GM18951 (cell line): Measurements from ENCODE around the gene IL4I1.
A peak's percentile ranks its signal among the peaks of the same experiment; 100 is the strongest.

Source experiments
- POLR2A ChIP-seq: IDR thresholded peaks from 4 replicates; pipeline ENCODE4 v1.6.1; 2011; ENCODE audit warnings: mild to moderate bottlenecking; ENCODE audit not compliant: insufficient read length, insufficient read depth; ENCODE audit errors: extremely low read depth
- in situ Hi-C: fragments of 300-500 bp; cut with MboI; formaldehyde crosslinking; loops from one replicate; pipeline ENCODE4 v1.12.0; 2022; ENCODE audit warnings: low sequenced_read_pairs, mixed read lengths, inconsistent platforms; ENCODE audit not compliant: unreplicated experiment

Gene IL4I1

DNA sequence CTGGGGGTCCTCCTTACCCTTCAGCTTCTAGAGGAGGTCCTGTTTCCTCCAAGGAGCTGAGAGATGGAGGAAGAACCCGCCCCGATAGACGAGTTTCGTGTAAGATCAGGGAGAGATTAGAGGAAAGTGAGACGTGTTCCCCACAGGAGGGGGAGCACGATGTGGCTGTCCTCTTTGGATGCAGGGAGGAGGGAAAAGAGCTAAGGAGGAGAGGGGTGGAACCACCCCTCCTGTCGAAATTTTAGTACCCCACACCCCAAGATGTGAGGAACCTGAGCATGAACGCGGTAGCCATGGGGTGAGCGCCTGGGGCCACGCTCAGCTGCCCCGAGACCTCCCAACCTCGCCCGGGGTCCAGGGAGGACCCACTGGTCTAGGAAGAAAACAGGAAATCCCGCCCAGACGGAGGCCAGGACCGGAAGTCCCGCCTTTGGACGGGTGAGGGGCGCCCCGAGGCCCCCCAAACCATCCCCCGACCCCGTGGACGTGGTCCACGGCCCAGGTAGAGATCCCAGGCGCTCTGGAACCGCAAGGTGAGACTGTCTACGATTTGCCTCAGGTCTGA lies 20.7 kb downstream of the IL4I1 start:
- TF ChIP-seq POLR2A, result peak; percentile 52
- in situ Hi-C loops, result no loop called here

DNA sequence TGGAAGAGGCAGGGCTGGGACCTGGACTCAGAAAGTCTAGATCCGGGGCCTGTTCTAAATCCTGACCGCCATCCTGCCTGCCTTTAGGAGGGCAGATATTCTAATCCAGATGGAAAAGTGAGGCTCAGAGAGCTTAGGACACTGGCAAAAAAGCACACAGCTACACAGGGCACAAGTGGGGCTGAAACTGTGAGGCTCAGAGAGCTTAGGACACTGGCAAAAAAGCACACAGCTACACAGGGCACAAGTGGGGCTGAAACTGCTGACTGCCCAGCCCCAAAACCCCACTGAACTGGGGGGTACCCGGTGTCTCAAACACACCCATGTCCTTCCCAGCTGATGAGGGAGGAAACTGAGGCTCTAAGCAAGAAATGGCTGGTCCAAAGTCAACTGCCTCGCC lies 21.5 kb downstream of the IL4I1 start:
- in situ Hi-C loops, result no loop called here

GRCh38 chr19:49874503-49875157 lies 22.1 kb downstream of the IL4I1 start:
- in situ Hi-C loops, result no loop called here
- no peak for TF ChIP-seq POLR2A

More for the DNA sequence above, 21.5 kb downstream of the IL4I1 start:
- TF ChIP-seq POLR2A, result no peak

- in situ Hi-C loops, result no loop called here
- TF ChIP-seq POLR2A, result no peak
Measured at GRCh38 chr19:49873834-49874233, 22.9 kb downstream of the IL4I1 start.

GRCh38 chr19:49873129-49873521 lies 23.6 kb downstream of the IL4I1 start:
- no peak for TF ChIP-seq POLR2A
- in situ Hi-C loops, result no loop called here

DNA sequence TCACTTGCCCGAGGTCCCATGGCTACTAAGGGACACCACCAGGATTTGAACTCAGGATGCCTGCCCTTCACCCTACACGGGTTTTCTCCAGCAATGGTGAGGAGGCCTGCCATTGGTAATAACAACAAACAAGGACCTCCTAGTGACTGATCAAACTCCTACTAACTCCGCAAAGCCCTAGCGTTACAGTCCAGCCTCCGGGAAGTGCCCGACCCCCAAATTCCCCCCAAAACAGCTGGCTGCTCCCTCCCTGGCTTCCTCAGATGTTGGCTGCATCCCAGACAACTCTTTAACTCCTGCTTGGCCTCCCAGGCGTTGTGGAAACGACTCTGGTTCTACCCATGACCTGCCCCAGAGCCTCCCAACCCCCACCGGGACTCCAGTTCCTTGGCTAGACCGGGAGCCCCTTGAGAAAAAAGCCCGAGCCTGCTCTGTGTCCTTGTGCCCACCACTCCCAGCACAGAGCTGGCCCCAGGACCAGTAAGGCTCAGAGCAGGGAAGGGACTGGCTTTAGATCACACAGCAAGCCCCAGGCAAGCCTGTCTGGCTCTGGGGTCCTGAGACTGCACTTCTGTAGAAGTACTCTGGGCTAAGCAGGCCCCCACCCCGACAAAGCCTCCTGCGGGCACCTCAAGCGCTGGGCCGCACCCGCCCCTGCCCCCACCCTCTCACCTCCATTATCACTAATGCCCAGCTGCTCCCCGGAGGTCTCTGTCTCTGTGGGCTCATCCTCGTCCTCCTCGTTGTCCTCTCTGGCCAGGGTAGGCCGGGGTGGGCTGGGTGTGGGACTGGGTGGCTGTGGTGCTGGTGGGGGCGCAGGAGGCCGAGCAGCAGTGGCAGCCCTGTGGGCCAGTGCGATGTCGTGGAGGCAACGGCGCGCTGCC lies 24.2 kb downstream of the IL4I1 start:
- TF ChIP-seq POLR2A, result no peak
- in situ Hi-C loops, result no loop called here

GRCh38 chr19:49871349-49871985 lies 25.2 kb downstream of the IL4I1 start:
- in situ Hi-C loops, result no loop called here
- no peak for TF ChIP-seq POLR2A

DNA sequence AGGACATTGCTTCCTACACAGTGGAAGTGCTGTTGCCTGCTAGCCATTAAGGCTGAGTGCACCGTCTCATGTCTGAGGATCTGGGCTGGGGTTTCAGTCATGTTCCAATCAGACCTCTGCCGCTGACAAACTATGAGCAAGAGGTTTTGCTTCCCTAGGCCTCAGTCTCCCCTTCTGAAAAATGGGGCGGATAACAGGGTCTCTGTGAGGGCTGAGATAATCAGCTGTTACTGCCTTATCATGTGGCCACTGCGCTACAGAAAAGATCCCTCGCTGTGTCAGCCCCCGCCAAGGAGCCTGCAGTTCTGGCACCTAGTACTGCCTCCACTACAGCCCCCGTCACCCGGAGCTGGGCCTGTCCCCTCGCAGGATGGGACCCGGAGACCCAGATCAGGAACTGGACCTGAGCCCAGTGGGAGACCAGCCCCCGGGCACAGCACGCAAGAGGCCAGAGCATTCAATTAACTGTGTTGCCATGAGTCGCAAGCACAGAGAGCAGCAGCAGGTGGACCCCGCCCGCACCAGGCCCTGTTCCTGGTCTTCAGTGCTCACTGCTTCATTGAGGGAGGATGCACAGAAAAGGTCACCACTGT lies 26.3 kb downstream of the IL4I1 start:
- no peak for TF ChIP-seq POLR2A
- in situ Hi-C loops, result no loop called here

GRCh38 chr19:49869484-49870308 lies 27.0 kb downstream of the IL4I1 start:
- in situ Hi-C loops, result no loop called here
- peak; percentile 72 for TF ChIP-seq POLR2A

DNA sequence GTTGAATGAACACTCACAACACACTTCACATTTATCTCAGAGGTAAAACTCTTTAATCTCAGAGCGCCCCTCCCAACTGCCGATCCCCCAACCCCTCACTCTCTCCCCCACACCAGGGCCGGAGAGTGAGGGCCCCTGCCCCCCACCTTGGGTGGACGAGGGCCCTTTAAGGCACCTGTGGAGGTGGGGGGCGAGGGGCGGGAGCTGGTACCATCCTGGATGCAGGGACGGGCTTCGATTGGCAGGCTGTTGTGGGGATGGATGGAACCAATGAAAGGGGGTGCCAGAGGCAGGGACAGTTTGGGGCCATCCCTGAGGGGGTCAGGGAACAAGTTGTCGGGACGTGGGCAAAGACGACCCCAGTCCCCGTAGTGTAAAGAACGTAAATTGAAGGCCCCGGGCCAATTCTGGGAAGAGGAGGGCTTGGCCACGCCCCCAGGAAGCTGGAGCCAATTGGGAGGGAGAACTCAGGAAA lies 27.6 kb downstream of the IL4I1 start:
- in situ Hi-C loops, result no loop called here
- no peak for TF ChIP-seq POLR2A

DNA sequence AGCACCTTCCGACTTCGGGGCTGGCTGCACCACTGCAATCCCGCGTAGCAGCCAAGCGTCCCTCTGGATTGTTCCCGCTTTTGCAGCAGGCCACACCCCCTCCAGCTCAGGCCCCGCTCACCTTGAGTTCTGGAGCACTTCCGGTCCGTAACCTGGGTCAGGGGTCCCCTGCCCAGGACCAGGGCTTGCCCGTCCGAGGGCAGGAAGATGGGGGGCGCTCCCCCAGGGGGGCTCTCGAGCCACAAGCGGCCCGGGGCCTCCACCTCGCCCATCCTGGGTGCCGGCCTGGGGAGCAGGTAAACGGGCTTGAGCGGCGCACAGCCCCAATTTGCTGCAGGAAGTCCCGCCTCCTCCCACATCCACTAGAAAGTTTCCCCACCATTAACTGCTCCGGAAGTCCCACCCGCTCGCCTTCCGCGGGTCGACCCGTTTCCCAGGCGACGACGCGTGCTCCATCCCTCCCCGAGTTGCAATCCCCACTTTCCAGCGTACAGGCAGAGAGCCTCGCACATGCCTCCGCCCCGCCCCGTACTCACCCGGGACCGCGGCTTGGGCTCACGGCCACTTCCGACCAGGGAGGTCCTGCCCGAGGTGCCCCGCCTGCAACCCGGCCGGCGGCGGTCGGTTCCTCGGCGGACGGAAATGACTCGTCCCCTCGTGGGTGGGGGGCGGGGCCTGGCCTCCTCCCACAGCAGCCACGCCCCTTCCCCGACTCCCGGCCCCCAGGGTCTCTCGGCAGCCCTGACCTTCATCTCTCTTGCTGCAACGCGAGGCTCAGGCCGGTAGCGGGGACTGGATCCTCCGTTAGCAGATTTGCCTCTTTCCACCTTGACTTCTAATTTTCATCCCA lies 29.5 kb downstream of the IL4I1 start, which contains the start of gene PNKP:
Gene PNKP, minus strand, starts transcription at position 644 of the 850 bp plus-strand sequence. Its CDS starts 372 bp downstream, at position 272.
- in situ Hi-C loops, result no loop called here
- TF ChIP-seq POLR2A, result peak; percentile 90
